Measurements from ENCODE around the gene TNRC6A.
"Not testable (repeated sequence)": the region's sequence is repeated elsewhere in the genome, so short reads cannot be mapped to it uniquely, and the experiment has no call there.

The TNRC6A gene

GRCh38 chr16:24729243-24729950 lies at the start of gene TNRC6A:
Gene TNRC6A (plus strand): TSS chr16:24729651. CDS start chr16:24729842, 191 bp downstream.
- peak; percentile 84 for DNase-seq (ENCODE audit: low spot score)

- DNase-seq (ENCODE audit: low spot score), result no peak
Measured at GRCh38 chr16:24681793-24682192, 47.7 kb upstream of the TNRC6A start.

- DNase-seq (ENCODE audit: low spot score), result no peak
Measured at GRCh38 chr16:24683250-24683649, 46.2 kb upstream of the TNRC6A start.

- DNase-seq (ENCODE audit: low spot score), result no peak
Measured at GRCh38 chr16:24683847-24684493, 45.5 kb upstream of the TNRC6A start.

- DNase-seq (ENCODE audit: low spot score), result peak; percentile 70
Measured at GRCh38 chr16:24685539-24686432, 43.7 kb upstream of the TNRC6A start.

GRCh38 chr16:24686678-24687077 lies 42.8 kb upstream of the TNRC6A start:
- no peak for DNase-seq (ENCODE audit: low spot score)

- no peak for DNase-seq (ENCODE audit: low spot score)
Measured at GRCh38 chr16:24688359-24688758, 41.1 kb upstream of the TNRC6A start.

- DNase-seq (ENCODE audit: low spot score), result peak; percentile 61
Measured at GRCh38 chr16:24689128-24689527, 40.3 kb upstream of the TNRC6A start.

- DNase-seq (ENCODE audit: low spot score), result no peak
Measured at GRCh38 chr16:24692854-24693253, 36.6 kb upstream of the TNRC6A start.

GRCh38 chr16:24694931-24695330 lies 34.5 kb upstream of the TNRC6A start:
- DNase-seq (ENCODE audit: low spot score), result no peak

GRCh38 chr16:24696699-24697098 lies 32.8 kb upstream of the TNRC6A start:
- no peak for DNase-seq (ENCODE audit: low spot score)

- DNase-seq (ENCODE audit: low spot score), result no peak
Measured at GRCh38 chr16:24698308-24698707, 31.1 kb upstream of the TNRC6A start.

- no peak for DNase-seq (ENCODE audit: low spot score)
Measured at GRCh38 chr16:24699151-24699723, 30.2 kb upstream of the TNRC6A start.

- peak; percentile 77 for DNase-seq (ENCODE audit: low spot score)
Measured at GRCh38 chr16:24700549-24701392, 28.7 kb upstream of the TNRC6A start.

- no peak for DNase-seq (ENCODE audit: low spot score)
Measured at GRCh38 chr16:24701521-24701951, 27.9 kb upstream of the TNRC6A start.

- DNase-seq (ENCODE audit: low spot score), result not testable (repeated sequence)
Measured at GRCh38 chr16:24707760-24708159, 21.7 kb upstream of the TNRC6A start.

GRCh38 chr16:24713379-24713778 lies 16.1 kb upstream of the TNRC6A start:
- no peak for DNase-seq (ENCODE audit: low spot score)

- DNase-seq (ENCODE audit: low spot score), result no peak
Measured at GRCh38 chr16:24717411-24717810, 12.0 kb upstream of the TNRC6A start.

- DNase-seq (ENCODE audit: low spot score), result no peak
Measured at GRCh38 chr16:24718967-24719521, 10.4 kb upstream of the TNRC6A start.

GRCh38 chr16:24721830-24722238 lies 7.6 kb upstream of the TNRC6A start:
- no peak for DNase-seq (ENCODE audit: low spot score)

GRCh38 chr16:24723663-24724062 lies 5.8 kb upstream of the TNRC6A start:
- no peak for DNase-seq (ENCODE audit: low spot score)

All from Ammon's horn (tissue), 1 donor.